GM18867 (cell line): ENCODE measurements around the gene CD200.
A peak's percentile ranks its signal among the peaks of the same experiment; 100 is the strongest.

ENCODE experiments used
- ATAC-seq: cut with Tn5 transposase; IDR thresholded peaks from one replicate; pipeline ENCODE4 v1.9.1; 2021; ENCODE audit warnings: mild to moderate bottlenecking, moderate library complexity; ENCODE audit not compliant: unreplicated experiment

CD200 gene

GRCh38 chr3:112407888-112408702, 75.1 kb downstream of the CD200 start:
- ATAC-seq = peak; percentile 10

- ATAC-seq = no peak
These were observed 76.1 kb downstream of the CD200 start for GRCh38 chr3:112409041-112409440.

- no peak for ATAC-seq
These were observed 78.5 kb downstream of the CD200 start for GRCh38 chr3:112411425-112411824.
